GM19372 (cell line): ENCODE results near the gene OR5H15.
"Not testable (repeated sequence)": the region's sequence is repeated elsewhere in the genome, so short reads cannot be mapped to it uniquely, and the experiment has no call there.

ENCODE experiments used
- ATAC-seq: cut with Tn5 transposase; IDR thresholded peaks from one replicate; pipeline ENCODE4 v1.9.1; 2021; ENCODE audit warnings: mild to moderate bottlenecking, low read depth, moderate library complexity; ENCODE audit not compliant: unreplicated experiment

The OR5H15 gene

GRCh38 chr3:98166396-98166795 is at the start of gene OR5H15:
TSS of gene OR5H15 (plus strand) at chr3:98166696. CDS start at chr3:98168700, 2,004 bp downstream.
- ATAC-seq: no peak

GRCh38 chr3:98130421-98130820 is 36.1 kb upstream of the OR5H15 start, which contains the start of gene OR5H1:
TSS of gene OR5H1 (plus strand) at chr3:98130721. CDS start at chr3:98132698, 1,977 bp downstream.
- ATAC-seq: no peak

GRCh38 chr3:98136631-98137030 is 29.9 kb upstream of the OR5H15 start:
- ATAC-seq: no peak

GRCh38 chr3:98137826-98138557 is 28.5 kb upstream of the OR5H15 start:
- ATAC-seq: not testable (repeated sequence)

DNA sequence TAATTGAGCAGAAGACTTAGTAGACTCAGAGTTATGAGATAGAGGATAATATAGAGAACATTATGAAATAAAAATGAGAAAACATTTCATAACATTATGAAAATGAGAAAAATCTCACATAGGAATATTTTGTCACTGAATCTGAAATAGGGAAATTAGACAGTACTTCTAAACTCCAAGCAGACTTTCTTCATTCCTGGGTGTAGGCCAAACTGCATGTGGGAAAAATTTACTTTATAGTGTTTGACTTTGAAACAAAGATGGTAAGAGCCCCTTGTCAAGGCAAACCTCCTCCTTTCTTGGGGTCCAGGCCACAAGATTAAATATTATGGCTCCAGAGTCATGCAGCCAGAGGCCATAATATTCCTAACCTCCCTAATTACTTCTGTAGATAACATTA is 26.0 kb upstream of the OR5H15 start:
- no peak for ATAC-seq

DNA sequence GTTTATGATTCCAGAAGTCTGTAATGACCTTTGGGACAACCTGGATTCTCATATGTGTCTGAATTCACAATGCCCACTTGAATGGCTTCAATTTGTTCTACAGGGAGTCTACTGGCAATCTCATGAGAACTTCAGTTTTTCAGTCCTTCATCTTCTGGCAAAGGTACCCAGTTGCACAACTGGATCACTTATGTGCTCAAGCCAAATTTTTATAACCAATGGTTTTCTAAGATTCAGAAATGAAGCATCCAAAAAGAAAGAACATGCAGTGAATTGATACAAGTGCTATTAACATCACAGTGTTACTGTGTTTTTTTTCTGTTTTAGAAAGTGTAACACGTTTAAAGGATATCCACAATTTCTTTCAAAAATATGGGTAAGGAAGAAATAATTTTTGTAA is 19.3 kb upstream of the OR5H15 start, which contains the start of gene OR5H14:
TSS of gene OR5H14 (plus strand) at position 301 of the 400 bp plus-strand sequence. CDS start 1,907 bp downstream, outside the sequence.
- no peak for ATAC-seq

DNA sequence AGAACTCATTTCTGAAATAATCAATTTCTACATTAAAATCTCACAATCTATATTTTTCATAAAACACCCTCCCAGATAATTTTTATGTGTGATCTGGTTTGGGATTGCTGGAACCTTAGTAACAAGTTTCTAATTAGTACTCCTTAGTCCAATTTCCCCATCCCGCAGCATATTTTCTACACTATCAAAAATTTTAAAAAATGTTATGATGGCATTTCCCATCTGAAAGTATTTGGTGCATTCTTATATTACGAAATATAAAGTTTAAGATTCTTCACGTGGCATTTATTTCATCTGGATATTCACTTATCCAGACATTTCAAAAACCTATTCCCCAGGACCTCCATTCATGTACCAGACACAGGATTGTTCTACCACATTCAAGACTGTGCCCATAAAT is 17.7 kb upstream of the OR5H15 start:
- no peak for ATAC-seq

GRCh38 chr3:98149456-98149855 is 17.0 kb upstream of the OR5H15 start:
- not testable (repeated sequence) for ATAC-seq

GRCh38 chr3:98151241-98151640 is 15.3 kb upstream of the OR5H15 start:
- no peak for ATAC-seq

DNA sequence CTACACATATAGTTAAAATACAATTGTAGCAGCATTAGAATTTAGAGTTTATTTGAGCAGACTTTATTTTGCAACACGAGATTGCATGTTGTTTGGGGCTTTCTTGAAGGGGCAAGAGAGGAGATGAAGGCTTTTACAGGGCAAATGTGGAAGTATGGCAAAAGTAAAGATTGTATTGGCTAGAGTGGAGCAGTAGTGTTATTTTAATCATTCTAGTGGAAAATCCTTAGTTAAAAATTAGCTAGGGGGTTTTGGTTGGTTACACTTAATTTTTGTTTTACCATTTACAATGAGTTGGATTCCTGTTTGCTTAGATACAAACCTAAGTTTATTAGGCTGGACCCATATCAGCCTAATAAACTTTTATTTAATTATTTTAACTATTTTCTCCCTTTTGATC is 4.6 kb downstream of the OR5H15 start:
- ATAC-seq: no peak

- no peak for ATAC-seq
Observed at GRCh38 chr3:98172621-98173020, 6.1 kb downstream of the OR5H15 start.

DNA sequence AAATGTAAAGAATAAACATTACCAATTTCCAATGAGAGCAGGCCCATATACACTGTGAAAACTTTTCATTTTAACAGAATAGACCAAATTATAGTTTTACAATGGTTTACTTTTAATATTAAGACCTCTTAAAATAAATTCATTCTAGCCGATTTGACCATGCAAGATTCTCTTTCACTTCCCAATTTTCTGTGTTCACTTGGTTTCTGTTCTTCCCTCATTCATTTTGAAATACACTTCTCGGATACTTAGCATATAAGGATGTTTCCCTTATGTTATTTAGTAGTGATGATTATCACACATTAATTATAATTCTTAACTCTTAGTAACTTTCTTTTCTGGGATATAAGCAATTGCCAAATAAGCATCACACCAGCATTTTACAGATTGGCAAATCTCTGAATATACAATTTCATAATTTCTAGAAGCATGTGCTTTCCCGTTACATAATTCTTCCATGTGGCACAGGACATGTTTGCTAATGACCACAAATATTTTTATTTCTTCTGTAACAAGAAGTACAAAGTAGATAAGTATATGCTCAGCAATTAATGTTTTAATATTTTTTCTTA is 13.9 kb downstream of the OR5H15 start:
- no peak for ATAC-seq

DNA sequence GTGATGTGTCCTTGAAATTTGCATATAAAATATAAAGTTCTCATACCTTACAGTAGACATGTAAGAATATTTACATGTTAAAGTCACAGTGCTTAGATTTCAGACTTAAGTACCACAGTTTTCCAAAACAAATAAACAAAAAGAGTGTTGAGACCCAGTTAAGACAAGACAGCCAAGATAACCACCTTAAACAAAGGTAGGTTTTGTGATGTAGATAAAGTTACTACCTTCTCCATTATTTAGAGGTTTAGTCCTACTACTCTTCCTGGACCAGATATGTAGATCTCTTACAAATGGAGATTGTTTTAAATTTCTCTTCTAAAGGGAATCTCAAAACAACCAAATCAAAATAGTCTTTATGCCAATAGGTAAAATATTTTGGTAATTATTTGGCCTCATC is 15.7 kb downstream of the OR5H15 start:
- ATAC-seq: no peak

GRCh38 chr3:98185180-98185579 is 18.7 kb downstream of the OR5H15 start:
- no peak for ATAC-seq

- ATAC-seq: no peak
Observed at GRCh38 chr3:98188545-98188944, 22.0 kb downstream of the OR5H15 start.

GRCh38 chr3:98190911-98191310 is 24.4 kb downstream of the OR5H15 start:
- not testable (repeated sequence) for ATAC-seq

GRCh38 chr3:98196293-98196692 is 29.8 kb downstream of the OR5H15 start:
- not testable (repeated sequence) for ATAC-seq

- ATAC-seq: no peak
Observed at GRCh38 chr3:98199020-98199419, 32.5 kb downstream of the OR5H15 start.

DNA sequence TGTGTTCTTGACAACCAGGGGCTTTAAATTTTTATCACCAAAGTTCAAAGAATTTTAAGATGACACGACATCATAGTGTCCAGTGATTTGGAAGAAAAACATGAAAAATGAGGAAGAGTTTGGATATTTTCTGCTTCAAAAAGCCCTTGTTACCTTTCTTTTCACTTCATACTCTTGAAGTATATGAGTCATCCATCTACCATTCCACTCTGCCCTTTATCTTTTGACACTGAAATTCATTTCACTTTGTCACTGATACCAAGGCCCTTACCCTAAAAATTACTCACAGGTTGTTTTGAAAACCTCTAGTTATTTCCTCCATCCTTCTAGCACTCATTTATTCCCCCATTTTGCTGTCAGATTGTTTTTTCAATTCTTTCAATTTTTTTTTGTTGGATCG is 42.7 kb downstream of the OR5H15 start:
- ATAC-seq: no peak

DNA sequence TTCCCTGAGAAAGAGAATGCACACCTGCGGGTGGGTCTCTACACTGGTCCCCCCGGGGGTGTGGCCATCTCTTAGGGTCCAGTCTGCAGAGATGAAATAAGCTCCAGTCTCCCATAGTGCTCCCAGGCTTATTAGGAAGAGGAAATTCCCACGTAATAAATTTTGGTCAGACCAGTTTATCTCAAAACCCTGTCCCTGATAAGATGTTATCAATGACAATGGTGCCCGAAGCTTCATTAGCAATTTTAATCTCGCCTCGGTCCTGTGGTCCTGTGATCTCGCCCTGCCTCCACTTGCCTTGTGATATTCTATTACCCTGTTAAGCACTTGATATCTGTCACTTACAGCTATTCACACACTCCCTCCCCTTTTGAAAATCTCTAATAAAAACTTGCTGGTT is 46.8 kb downstream of the OR5H15 start:
- no peak for ATAC-seq

DNA sequence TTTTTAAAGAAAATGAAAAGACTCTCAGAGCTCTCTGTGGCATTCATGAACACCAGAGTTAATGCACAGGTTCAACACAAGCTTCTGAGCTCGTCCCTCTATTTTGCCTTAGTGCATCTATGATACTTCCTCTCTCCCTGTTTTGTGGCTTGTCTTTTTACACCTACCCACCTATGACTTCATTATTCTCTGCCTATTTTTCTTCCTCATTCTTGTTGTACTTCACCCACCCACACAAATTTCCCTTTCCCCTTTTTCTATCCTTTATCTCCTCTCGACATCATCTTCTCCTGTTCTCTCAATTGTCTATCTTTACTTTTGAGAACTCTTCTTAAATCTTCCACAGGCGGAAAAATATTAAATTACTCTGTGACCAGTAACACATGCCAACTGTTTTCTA is 48.6 kb downstream of the OR5H15 start:
- ATAC-seq: no peak
